CD4-positive, alpha-beta T cell treated with Interleukin-17A for 1 hour (primary cell): Measurements from ENCODE around the gene SEC14L2.
A peak's percentile ranks its signal among the peaks of the same experiment; 100 is the strongest.
"Not testable (repeated sequence)": the region's sequence is repeated elsewhere in the genome, so short reads cannot be mapped to it uniquely, and the experiment has no call there.

Experiments used
- DNase-seq: peaks from one replicate; pipeline ENCODE4 v3.0.0-alpha.2; 2020

The SEC14L2 gene

DNA sequence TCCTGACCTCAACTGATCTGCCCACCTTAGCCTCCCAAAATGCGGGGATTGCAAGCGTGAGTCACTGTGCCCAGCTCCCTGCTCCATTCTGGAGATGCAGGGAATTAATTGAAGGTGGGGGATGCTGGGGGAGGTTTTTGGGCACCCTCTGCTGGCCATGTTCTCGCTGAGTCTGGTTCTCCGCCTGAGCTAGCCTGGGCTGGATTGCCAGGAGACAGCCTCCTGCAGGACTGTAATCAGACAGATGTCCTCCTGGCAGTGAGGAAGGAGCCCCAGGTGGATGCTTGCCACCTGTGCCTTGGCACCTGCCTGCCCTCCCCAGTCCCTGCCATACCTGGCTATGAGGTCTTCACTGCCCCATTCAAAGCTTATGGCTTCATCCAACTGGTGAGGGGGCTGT is 34.1 kb downstream of the SEC14L2 start:
- no peak for DNase-seq

GRCh38 chr22:30432096-30432495 is 35.3 kb downstream of the SEC14L2 start:
- no peak for DNase-seq

DNA sequence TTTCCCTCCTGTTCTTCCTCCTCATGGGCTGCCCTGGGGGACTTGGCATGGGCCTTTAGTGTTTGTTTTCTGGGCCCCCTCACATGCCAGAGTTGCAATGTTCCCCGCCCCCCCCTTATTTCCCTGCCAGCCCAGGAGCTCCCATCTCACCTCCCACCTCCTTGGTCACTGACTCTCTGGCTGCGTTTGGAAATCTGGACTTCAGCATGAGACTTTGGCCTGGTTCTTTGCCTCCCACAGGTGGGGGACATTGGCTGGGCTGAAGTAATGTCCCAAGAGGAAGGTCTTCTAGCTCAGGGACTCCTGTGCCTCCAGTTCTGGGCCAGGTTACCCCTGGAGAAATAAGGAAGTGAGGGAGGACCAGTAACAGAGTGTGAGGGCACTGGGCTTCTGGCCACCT is 35.7 kb downstream of the SEC14L2 start:
- no peak for DNase-seq

DNA sequence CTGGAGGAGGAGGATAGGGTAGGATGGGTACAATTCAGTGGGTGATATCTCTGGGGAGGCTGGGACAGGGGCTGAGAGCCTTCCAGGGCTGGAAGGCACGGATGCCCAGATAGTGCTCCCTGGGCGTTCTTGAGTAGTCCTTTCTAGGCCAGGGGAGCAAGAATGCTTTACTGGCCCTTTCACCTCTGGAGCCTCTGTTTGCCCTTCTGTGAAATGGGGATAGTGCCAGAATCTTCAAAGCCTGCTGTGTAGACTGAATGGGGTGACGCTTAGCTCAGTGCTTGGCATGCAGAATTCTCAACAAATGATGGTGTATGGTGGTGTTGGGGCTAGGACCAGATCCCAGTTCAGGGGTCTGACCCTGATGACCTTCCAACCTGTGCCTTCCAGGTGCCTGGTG is 36.4 kb downstream of the SEC14L2 start:
- DNase-seq: no peak

DNA sequence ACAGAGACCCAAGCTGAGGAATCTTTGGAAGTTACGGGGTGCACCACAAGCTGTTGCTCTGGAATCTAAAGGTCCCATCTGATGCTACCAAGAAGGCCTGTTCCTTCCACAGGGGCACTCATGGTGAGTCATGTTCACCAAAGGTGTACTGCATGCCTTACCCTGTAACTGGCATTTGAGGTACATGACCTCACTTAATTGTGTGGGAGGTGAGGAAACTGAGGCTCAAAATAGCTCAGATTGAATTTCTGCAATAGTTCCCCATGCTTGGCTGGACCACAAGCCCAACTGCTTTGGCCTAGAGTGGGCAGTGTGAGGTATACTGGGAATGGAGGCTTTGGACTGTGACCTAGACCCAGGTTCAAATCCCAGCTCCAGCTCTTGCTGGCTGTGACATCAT is 37.0 kb downstream of the SEC14L2 start:
- DNase-seq: no peak

- peak; percentile 15 for DNase-seq
Observed at GRCh38 chr22:30434843-30435242, 38.0 kb downstream of the SEC14L2 start.

- DNase-seq: peak; percentile 95
Observed at GRCh38 chr22:30435674-30436126, 38.9 kb downstream of the SEC14L2 start.

- no peak for DNase-seq
Observed at GRCh38 chr22:30436196-30436595, 39.4 kb downstream of the SEC14L2 start.

- DNase-seq: no peak
Observed at GRCh38 chr22:30438559-30438958, 41.7 kb downstream of the SEC14L2 start.

DNA sequence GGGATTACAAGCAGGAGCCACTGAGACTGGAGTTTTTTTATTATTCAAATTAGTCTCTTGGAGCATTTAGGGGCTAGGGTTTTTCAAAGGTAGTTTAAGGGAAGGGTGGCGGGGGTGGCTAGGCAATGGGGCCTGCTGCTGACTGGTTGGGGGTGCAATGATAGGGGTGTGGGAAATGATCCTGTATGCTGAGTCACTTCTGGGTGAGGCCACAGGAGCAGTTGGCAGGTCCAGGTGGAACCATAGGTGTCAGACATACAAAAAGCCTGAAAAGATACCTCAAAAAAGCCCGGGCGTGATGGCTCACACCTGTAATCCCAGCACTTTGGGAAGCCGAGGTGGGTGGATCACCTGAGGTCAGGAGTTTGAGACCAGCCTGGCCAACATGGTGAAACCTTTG is 42.4 kb downstream of the SEC14L2 start:
- no peak for DNase-seq

- no peak for DNase-seq
Observed at GRCh38 chr22:30439836-30440235, 43.0 kb downstream of the SEC14L2 start.

DNA sequence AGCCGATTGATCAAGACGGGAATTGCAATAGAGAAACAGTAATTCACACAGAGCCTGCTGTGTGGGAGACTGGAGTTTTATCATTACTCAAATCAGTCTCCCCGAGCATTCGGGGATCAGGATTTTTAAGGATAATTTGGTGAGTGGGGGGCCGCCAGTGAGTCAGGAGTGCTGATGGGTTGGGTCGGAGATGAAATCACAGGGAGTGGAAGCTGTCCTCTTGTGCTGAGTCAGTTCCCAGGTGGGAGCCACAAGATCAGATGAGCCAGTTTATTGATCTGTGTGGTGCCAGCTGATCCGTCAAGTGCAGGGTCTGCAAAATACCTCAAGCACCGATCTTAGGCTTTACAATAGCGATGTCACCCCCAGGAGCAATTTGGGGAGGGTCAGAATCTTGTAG is 44.3 kb downstream of the SEC14L2 start:
- no peak for DNase-seq

GRCh38 chr22:30444632-30445437 is 48.0 kb downstream of the SEC14L2 start:
- peak; percentile 69 for DNase-seq

GRCh38 chr22:30445438-30446145 is 48.8 kb downstream of the SEC14L2 start:
- DNase-seq: no peak

DNA sequence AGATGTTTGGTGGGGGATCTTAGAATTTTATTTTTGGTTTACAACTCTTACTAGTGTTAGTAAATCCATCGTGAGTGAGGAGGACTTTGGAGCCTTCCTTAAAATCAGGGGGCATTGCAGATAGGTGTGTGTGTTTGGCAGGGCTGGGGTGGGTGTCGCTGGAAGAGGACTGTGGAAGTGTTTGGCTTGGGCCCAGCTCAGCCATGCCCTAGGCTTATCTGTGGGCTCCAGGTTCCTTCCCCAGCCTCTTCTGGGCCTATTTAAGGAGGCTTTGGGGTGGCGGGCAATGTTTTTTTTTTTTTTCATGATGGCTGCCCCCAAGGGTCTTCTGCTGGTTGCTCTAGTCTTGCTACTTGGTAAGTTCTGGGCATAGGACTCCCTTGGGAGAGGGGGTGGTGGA is 50.8 kb downstream of the SEC14L2 start:
- DNase-seq: no peak

DNA sequence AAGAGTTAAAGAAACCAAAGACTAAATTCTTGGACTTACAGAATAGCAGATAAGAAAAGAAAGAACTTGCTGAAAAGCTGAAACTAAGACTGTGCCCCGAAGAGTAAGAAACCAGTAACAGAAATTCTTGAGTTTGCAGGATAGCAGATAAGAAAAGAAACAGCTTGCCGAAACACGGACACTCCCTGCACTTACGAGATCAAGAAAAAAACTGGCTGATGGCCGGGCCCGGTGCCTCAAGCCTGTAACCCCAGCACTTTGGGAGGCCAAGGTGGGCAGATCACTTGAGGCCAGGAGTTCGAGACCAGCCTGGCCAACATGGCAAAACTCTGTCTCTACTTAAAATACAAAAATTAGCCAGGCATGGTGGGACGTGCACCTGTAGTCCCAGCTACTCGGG is 54.7 kb downstream of the SEC14L2 start:
- not testable (repeated sequence) for DNase-seq

DNA sequence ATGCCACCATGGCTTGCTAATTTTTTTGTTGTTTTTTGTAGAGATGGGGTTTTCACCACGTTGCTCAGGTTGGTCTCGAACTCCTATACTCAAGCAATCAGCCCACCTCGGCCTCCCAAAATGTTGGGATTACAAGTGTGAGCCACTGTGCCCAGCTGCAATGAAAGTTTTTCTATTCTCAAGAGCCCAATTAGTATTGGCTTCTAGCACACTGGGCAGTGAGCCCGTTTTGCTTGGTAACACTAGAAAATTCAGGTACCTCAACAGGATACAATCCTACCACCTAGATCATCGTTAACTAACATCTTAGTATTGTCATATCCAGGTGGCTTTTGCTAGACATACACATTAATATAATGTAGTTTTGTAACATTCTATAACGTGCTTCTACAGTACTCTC is 56.0 kb downstream of the SEC14L2 start:
- DNase-seq: no peak

DNA sequence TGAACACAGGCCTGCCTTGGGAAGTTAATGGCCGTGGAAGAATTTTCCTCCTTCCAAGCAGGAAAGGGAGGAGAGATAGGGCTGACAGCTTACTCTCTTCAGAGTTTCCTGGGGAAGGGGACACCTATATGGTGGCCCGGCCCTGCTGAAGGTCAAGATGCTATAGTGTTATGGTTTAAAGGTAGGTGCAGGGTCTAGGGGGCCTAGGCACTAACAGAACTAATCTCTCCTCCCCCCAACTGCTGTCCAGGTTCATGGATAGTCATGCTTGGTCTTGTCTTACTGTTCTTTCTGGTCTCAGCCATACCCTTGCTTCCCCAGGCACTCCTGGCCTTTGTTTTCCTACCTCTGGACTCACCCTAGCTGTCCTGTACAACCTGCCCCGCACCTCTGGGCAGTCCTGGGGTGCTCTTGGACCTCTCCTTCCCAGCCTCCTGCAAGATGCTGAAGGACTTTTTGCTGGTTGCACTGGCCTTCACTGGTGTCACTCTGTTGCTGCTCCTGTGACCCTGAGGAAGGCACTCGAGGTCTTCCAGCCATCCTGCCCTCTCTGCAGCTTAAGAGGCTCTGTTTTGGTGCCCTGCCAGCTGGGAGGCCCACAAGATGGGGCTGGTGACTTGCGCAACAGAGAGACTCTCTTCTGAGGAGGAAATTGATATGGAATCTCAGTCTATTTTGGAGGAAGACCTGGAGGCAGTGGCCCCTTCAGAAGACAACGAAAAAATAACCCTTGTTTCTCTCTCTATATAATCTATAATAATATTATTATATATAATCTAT is 57.1 kb downstream of the SEC14L2 start:
- DNase-seq: no peak

DNA sequence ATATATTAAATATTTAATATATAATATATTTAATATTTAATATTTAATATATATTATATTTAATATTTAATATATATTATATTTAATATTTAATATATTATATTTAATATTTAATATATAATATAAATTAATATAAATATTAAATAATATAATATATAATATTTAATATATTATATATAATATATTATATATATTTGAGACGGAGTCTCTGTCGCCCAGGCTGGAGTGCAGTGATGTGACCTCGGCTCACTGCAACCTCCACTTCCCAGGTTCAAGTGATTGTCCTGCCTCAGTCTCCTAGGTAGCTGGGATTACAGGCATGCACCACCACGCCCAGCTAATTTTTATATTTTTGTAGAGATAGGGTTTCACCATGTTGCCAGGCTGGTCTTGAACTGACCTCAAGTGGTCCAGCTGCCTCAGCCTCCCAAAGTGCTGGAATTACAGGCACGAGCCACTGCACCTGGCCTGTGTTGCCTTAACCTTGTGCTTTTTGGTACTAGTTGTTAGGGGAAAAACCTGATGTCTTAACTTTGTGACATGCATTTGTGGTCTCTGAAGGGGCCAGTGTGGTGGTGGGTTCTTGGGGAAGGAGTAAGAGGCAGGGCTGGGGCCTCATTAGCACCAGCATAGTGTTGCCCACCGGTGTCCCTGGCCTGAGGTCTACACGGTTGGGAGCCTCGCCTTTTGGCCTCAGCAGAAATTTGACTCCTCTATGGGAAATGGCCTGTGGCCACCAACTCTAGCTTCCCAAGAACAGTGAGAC is 58.4 kb downstream of the SEC14L2 start:
- DNase-seq: no peak

GRCh38 chr22:30457981-30458380 is 61.2 kb downstream of the SEC14L2 start:
- DNase-seq: no peak

GRCh38 chr22:30459181-30460052 is 62.6 kb downstream of the SEC14L2 start:
- DNase-seq: no peak

DNA sequence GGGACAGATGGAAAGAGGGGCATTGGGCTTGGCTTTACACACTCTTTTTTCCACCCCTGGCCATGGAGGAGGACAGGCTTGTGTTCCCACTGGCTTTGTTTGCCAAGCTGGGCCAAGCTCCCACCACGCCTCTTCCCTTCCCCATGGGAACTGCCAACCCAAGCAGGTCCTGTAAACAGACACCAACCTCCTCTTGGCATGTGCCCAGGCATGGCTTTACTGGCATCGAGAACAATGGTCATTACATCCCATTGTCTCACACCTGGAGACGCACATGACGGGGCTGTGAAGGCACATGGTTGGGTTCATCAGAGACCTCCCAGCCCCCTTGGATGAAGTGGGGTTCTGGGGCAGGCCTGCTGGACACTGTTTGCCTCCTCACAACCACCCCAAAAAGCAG is 63.3 kb downstream of the SEC14L2 start:
- DNase-seq: no peak
